ENCODE data around the gene DNASE1L1. TPM values are rescaled to one million over a fixed set of nuclear protein-coding genes. Genes with fewer than 3 reads are reported as not detected.
A peak's percentile ranks its signal among the peaks of the same experiment; 100 is the strongest.

The DNASE1L1 gene
- polyA plus RNA-seq, 1 of the 3 experiments (the other 2 are of a cell fraction) = 18.2 TPM

DNA sequence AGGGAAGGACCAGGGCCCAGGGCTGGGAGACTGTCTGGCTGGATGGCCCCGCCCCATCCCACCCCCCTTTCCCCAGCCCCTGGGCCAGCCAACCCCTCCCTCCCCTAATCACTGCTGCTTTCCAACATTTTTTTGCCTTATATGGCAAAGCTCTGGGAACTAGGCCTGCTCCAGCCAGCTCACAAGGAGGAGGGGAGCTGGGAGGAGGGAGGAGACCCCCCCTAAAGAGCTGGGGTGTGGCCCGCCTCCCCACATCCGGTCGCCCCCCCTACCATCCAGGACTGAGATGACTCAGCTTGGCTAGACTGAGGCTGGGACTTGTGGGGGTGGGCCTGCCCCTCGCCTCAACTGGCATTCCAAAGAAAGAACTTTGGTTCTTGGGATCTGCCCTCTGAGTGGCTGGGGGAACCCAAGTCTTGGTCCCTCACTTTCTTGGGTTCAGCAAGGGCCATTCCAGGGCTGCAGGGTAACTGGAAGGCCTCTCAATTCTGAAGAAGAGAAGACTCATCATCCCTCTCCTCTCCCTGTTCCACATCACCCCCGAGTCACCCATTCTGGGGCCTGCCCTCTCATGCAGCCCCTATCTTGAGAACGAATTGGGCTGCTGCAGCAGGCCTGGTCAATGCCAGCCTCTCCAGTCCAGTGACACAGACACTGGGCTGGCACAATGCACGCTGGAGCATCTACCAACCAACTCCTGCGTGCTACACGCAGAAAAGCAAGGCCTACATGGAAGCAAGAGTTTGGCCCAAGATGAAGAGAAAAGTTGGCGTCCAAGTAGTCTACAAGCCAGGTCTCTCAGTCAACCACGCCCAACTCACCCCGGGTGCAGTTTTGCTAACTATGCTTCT lies 39.4 kb downstream of the DNASE1L1 start (continued):
- TF ChIP-seq, protein P1, sequence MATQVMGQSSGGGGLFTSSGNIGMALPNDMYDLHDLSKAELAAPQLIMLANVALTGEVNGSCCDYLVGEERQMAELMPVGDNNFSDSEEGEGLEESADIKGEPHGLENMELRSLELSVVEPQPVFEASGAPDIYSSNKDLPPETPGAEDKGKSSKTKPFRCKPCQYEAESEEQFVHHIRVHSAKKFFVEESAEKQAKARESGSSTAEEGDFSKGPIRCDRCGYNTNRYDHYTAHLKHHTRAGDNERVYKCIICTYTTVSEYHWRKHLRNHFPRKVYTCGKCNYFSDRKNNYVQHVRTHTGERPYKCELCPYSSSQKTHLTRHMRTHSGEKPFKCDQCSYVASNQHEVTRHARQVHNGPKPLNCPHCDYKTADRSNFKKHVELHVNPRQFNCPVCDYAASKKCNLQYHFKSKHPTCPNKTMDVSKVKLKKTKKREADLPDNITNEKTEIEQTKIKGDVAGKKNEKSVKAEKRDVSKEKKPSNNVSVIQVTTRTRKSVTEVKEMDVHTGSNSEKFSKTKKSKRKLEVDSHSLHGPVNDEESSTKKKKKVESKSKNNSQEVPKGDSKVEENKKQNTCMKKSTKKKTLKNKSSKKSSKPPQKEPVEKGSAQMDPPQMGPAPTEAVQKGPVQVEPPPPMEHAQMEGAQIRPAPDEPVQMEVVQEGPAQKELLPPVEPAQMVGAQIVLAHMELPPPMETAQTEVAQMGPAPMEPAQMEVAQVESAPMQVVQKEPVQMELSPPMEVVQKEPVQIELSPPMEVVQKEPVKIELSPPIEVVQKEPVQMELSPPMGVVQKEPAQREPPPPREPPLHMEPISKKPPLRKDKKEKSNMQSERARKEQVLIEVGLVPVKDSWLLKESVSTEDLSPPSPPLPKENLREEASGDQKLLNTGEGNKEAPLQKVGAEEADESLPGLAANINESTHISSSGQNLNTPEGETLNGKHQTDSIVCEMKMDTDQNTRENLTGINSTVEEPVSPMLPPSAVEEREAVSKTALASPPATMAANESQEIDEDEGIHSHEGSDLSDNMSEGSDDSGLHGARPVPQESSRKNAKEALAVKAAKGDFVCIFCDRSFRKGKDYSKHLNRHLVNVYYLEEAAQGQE (IDR thresholded peaks at IDR 0.05; ENCODE audit: low read depth, low read length) = peak; percentile 56; the same call in 1 of the 2 replicates
- TF ChIP-seq POLR2AphosphoS5 (IDR thresholded peaks at IDR 0.05; ENCODE audit: low read depth, low read length) (peak; percentile 57), GABPA (IDR thresholded peaks at IDR 0.05; ENCODE audit: low read depth) (peak; percentile 69), TCF12 (IDR thresholded peaks at IDR 0.05) (peak; percentile 70), CHD2 (IDR thresholded peaks at IDR 0.05; ENCODE audit: low read length, partially characterized antibody) (no peak), RXRA (IDR thresholded peaks at IDR 0.05; ENCODE audit: borderline replicate concordance, low read depth) (peak; percentile 63), GATA2 (CRISPR knock-in tag; IDR thresholded peaks at IDR 0.05) (no peak), SIN3A (IDR thresholded peaks at IDR 0.05; ENCODE audit: borderline replicate concordance, low read depth, low read length) (peak; percentile 72; the same call in 1 of the 2 replicates), RCOR1 (IDR thresholded peaks at IDR 0.05; ENCODE audit: low read length) (no peak), FOXM1 (IDR thresholded peaks at IDR 0.05; ENCODE audit: low read depth) (peak; percentile 75; the same call in 1 of the 2 replicates), YY1 (IDR thresholded peaks at IDR 0.05; ENCODE audit: low read depth) (no peak), FOSL2 (IDR thresholded peaks at IDR 0.05; ENCODE audit: borderline replicate concordance, low read depth) (peak; percentile 92), MEF2A (IDR thresholded peaks at IDR 0.05; ENCODE audit: borderline replicate concordance, low read depth) (no peak), TEAD4 (IDR thresholded peaks at IDR 0.05; ENCODE audit: borderline replicate concordance, insufficient read depth) (peak; percentile 63; the same call in 1 of the 2 replicates), RAD21 (IDR thresholded peaks at IDR 0.05; ENCODE audit: low read length) (no peak), EP300 (IDR thresholded peaks at IDR 0.05; ENCODE audit: borderline replicate concordance in 1 of 2, low read depth in 1 of 2, low read length in 1 of 2) (peak in 1 of 2 experiments; percentile 84; a peak in 2 of 4 replicates), JUND (IDR thresholded peaks at IDR 0.05) (peak; percentile 88), RFX5 (IDR thresholded peaks at IDR 0.05; ENCODE audit: low read length) (no peak)
- TF ChIP-seq, protein P2, sequence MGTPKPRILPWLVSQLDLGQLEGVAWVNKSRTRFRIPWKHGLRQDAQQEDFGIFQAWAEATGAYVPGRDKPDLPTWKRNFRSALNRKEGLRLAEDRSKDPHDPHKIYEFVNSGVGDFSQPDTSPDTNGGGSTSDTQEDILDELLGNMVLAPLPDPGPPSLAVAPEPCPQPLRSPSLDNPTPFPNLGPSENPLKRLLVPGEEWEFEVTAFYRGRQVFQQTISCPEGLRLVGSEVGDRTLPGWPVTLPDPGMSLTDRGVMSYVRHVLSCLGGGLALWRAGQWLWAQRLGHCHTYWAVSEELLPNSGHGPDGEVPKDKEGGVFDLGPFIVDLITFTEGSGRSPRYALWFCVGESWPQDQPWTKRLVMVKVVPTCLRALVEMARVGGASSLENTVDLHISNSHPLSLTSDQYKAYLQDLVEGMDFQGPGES (IDR thresholded peaks at IDR 0.05; ENCODE audit: low read depth, low read length) = no peak
- TF ChIP-seq, protein P3, sequence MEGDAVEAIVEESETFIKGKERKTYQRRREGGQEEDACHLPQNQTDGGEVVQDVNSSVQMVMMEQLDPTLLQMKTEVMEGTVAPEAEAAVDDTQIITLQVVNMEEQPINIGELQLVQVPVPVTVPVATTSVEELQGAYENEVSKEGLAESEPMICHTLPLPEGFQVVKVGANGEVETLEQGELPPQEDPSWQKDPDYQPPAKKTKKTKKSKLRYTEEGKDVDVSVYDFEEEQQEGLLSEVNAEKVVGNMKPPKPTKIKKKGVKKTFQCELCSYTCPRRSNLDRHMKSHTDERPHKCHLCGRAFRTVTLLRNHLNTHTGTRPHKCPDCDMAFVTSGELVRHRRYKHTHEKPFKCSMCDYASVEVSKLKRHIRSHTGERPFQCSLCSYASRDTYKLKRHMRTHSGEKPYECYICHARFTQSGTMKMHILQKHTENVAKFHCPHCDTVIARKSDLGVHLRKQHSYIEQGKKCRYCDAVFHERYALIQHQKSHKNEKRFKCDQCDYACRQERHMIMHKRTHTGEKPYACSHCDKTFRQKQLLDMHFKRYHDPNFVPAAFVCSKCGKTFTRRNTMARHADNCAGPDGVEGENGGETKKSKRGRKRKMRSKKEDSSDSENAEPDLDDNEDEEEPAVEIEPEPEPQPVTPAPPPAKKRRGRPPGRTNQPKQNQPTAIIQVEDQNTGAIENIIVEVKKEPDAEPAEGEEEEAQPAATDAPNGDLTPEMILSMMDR (IDR thresholded peaks at IDR 0.05) = no peak
- TF ChIP-seq, protein P4, sequence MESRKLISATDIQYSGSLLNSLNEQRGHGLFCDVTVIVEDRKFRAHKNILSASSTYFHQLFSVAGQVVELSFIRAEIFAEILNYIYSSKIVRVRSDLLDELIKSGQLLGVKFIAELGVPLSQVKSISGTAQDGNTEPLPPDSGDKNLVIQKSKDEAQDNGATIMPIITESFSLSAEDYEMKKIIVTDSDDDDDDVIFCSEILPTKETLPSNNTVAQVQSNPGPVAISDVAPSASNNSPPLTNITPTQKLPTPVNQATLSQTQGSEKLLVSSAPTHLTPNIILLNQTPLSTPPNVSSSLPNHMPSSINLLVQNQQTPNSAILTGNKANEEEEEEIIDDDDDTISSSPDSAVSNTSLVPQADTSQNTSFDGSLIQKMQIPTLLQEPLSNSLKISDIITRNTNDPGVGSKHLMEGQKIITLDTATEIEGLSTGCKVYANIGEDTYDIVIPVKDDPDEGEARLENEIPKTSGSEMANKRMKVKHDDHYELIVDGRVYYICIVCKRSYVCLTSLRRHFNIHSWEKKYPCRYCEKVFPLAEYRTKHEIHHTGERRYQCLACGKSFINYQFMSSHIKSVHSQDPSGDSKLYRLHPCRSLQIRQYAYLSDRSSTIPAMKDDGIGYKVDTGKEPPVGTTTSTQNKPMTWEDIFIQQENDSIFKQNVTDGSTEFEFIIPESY (IDR thresholded peaks at IDR 0.05; ENCODE audit: borderline replicate concordance, low read depth) = peak; percentile 80
- TF ChIP-seq, protein P5, sequence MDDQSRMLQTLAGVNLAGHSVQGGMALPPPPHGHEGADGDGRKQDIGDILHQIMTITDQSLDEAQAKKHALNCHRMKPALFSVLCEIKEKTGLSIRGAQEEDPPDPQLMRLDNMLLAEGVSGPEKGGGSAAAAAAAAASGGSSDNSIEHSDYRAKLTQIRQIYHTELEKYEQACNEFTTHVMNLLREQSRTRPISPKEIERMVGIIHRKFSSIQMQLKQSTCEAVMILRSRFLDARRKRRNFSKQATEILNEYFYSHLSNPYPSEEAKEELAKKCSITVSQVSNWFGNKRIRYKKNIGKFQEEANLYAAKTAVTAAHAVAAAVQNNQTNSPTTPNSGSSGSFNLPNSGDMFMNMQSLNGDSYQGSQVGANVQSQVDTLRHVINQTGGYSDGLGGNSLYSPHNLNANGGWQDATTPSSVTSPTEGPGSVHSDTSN (IDR thresholded peaks at IDR 0.05) = peak; percentile 43

Data from SK-N-SH (cell line).